AG04450 (cell line): ENCODE data around the gene TRAF2. TPM values are rescaled to one million over a fixed set of nuclear protein-coding genes. Genes with fewer than 3 reads are reported as not detected.

Source experiments
- CTCF ChIA-PET: fragments of 300-600, 350-600 bp; formaldehyde crosslinking; extraction: SDS; loops from one replicate; lab custom pipeline; 2022; ENCODE audit warnings: antibody characterized with exemption, inconsistent platforms; lab: Charles Lee
- POLR2A ChIA-PET: fragments of 350-600 bp; formaldehyde crosslinking; extraction: SDS; loops from one replicate; lab custom pipeline; 2021; ENCODE audit warnings: antibody characterized with exemption, inconsistent platforms; lab: Yijun Ruan, JAX
- DNase-seq: peaks from one replicate; pipeline ENCODE4 v3.0.0-alpha.2; 2011; ENCODE audit warnings: low read depth, low spot score
- H3K27ac ChIP-seq: one replicate; pipeline ENCODE4 v1.5.1; 2012; ENCODE audit warnings: low read depth, low read length, control low read depth
- H3K27me3 ChIP-seq: one replicate; pipeline ENCODE4 v1.6.0; 2012; ENCODE audit warnings: low read length; ENCODE audit not compliant: control insufficient read depth, insufficient read depth
- H3K4me3 ChIP-seq: 2 replicates; pipeline ENCODE4 v1.5.1; 2011; ENCODE audit warnings: mild to moderate bottlenecking, low read depth, low read length, control low read depth
- H3K9me3 ChIP-seq: 2 replicates; pipeline ENCODE4 v1.5.1; 2012; ENCODE audit warnings: low read length; ENCODE audit not compliant: control insufficient read depth, insufficient read depth
- polyA plus RNA-seq: library from polyadenylated mRNA; depleted of rRNA; stranded (reverse); fragments of >200 nt; gene quantifications from 2 replicates; pipeline ENCODE4 v1.2.3, GENCODE V29; 2011
- TF ChIP-seq, protein P1 (sequence below): IDR thresholded peaks from 2 replicates; pipeline ENCODE4 v1.5.1; 2011; ENCODE audit warnings: low read depth, low read length, control low read depth, inconsistent platforms

The TRAF2 gene
- polyA plus RNA-seq, 1 experiment = 6.1 TPM

DNA sequence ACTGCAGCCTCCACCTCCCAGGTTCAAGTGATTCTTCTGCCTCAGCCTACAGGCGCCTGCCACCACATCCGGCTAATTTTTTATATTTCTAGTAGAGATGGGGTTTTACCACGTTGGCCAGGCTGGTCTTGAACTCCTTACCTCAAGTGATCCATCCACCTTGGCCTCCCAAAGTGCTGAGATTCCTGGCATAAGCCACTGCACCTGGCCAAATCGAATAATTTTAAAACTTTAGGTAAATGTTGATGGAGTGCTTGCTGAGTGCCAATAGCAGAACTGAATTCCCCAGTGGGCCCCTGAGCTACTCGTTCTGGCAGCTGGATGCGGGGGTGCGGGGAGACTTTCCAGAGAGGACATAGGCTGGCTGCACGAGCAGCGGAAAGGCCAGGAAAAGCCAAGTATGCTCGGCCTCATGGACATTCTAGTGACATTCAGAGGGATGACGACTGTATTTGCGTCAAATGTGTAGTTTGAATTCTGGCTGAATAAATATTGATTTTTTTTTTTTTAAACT is 16.8 kb downstream of the TRAF2 start:
- H3K4me3 ChIP-seq = no peak overlapping the region
- TF ChIP-seq, protein P1, sequence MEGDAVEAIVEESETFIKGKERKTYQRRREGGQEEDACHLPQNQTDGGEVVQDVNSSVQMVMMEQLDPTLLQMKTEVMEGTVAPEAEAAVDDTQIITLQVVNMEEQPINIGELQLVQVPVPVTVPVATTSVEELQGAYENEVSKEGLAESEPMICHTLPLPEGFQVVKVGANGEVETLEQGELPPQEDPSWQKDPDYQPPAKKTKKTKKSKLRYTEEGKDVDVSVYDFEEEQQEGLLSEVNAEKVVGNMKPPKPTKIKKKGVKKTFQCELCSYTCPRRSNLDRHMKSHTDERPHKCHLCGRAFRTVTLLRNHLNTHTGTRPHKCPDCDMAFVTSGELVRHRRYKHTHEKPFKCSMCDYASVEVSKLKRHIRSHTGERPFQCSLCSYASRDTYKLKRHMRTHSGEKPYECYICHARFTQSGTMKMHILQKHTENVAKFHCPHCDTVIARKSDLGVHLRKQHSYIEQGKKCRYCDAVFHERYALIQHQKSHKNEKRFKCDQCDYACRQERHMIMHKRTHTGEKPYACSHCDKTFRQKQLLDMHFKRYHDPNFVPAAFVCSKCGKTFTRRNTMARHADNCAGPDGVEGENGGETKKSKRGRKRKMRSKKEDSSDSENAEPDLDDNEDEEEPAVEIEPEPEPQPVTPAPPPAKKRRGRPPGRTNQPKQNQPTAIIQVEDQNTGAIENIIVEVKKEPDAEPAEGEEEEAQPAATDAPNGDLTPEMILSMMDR = no peak
- no peaks in the 10 kb centered on the region for H3K27me3 ChIP-seq
- H3K9me3 ChIP-seq = no peaks in the 10 kb centered on the region; the same call in 1 of the 2 replicates
- peak overlapping the region; percentile 92 for H3K27ac ChIP-seq
- ChIA-PET POLR2A (no interaction called here), CTCF (no interaction called here)
- no peak for DNase-seq

DNA sequence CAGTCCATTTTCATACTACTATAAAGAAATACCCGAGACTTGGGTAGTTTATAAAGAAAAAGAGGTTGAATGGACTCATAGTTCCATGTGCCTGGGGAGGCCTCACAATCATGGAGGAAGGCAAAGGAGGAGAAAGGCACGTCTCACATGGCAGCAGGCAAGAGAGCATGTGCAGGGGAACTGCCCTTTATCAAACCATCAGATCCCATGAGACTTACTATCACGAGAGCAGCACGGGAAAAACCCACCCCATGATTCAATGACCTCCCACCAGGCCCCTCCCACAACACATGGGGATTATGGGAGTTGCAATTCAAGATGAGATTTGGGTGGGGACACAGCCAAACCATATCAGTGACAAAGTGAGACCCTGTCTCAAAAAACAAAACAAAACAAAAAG is 19.9 kb downstream of the TRAF2 start:
- TF ChIP-seq, protein P1 = no peak
- H3K9me3 ChIP-seq = no peaks in the 10 kb centered on the region; the same call in 1 of the 2 replicates
- no peak for DNase-seq
- H3K27ac ChIP-seq = no peak overlapping the region
- no peaks in the 10 kb centered on the region for H3K27me3 ChIP-seq
- CTCF ChIA-PET = no interaction called here
- no peak overlapping the region for H3K4me3 ChIP-seq
- POLR2A ChIA-PET = no interaction called here

DNA sequence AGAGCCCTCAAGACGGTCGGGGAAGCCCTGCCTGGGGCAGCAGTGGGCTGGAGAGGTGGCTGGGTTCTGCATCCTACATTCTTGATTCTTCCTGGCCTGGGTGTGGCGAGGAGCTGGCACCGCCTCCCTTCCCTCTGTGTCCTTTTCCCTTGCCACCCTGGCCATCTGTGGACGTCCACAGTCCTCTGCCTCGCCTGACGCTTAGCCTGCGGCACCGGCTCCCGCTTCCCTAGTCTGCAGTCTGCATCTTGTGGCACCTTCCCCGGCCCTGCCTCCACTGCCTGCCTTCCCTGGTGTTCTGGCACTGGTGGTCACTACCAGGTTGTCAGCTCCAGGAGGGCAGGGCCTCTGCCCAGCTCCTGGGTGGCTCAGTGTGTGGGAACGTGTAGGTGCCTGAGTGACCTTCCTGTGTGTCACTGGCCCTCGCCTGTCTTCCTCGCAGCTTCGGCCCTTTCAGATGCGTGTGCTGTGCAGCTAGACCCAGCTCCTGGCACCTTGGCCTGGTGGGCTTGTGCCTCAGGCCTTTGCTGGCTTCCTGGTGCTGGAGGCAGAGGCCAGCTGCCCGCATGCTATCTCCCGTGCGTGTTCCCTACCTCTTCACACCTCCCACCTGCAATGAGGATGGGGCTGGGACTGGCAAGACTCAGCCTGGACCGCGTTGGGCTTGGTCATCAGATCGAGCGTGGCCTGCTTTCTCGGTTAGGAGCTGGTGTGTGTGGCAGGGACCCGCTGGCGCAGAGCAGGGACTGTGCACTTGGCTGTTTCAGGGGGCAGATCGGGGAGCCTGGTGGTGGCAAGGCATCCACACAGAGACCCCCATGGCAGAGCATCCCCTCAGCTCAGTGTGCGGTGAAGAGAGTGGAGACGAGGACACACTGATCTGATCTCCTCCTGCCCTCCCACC is 20.9 kb downstream of the TRAF2 start:
- H3K27ac ChIP-seq = no peak overlapping the region
- H3K27me3 ChIP-seq = no peaks in the 10 kb centered on the region
- CTCF ChIA-PET = no interaction called here
- no peak overlapping the region for H3K4me3 ChIP-seq
- no peak for DNase-seq
- TF ChIP-seq, protein P1 = no peak
- POLR2A ChIA-PET = no interaction called here
- H3K9me3 ChIP-seq = no peaks in the 10 kb centered on the region; the same call in 1 of the 2 replicates

DNA sequence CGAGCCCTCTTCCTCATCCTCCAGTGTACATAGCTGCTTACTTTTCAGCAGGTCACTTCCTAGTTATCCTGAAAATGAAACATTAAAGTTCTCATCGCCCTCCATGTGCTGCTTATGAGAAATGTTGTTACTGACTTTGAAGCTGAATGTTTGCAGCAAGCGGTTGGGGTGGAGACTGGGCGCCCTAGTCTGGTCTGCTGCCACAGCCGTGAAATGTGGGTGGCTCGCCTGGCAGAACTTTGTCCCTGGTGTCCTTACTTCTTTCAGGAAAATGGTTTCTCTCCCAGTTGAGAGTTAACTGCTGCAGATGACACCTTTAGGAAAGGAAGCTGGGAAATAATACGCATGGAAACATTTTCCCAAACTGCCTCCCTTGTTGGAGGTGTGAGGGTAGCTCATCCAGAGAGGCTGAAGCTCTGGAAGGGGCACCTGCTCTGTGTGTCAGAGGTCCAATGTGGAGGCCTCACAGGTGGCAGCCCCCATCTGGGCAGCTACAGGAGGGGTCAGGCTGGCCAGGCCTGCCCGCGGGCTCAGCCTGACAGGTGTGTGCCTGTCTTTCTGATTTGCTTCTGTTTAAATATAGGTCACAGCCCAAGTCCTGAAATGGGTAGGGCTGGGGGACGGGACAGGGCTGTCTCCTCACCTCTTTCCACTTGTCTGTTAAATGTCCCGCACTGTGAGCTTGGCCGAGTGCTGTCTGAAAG is 24.0 kb downstream of the TRAF2 start:
- ChIA-PET CTCF (interaction anchor here (1.0 kb wide), 1 partner anchor 125 kb away, joined by 3 read pairs; no protein-coding TSS in a partner anchor), POLR2A (no interaction called here)
- DNase-seq = no peak

More for the DNA sequence above, 24.0 kb downstream of the TRAF2 start:
- H3K9me3 ChIP-seq = no peaks in the 10 kb centered on the region; the same call in 1 of the 2 replicates
- no peak overlapping the region for H3K4me3 ChIP-seq
- TF ChIP-seq, protein P1 = no peak
- H3K27ac ChIP-seq = no peak overlapping the region
- no peaks in the 10 kb centered on the region for H3K27me3 ChIP-seq
